Vein endothelial cell (primary cell): ENCODE measurements around the gene PPP4R2. TPM values are rescaled to one million over a fixed set of nuclear protein-coding genes. Genes with fewer than 3 reads are reported as not detected.
A peak's percentile ranks its signal among the peaks of the same experiment; 100 is the strongest.

Experiments
- small RNA-seq: library from RNA; depleted of rRNA; stranded (forward); fragments of <200 nt; gene quantifications from one replicate; pipeline ENCODE3, GENCODE V24; 2012
- total RNA-seq: library from RNA; depleted of rRNA; stranded (reverse); fragments of >200 nt; gene quantifications from 2 replicates; pipeline ENCODE4 v1.2.3, GENCODE V29; 2012

Gene PPP4R2
- total RNA-seq, result 62.1 and 63.0 TPM in 2 replicates

GRCh38 chr3:72996473-72997333, at the start of gene PPP4R2:
Gene PPP4R2, plus strand, starts transcription at chr3:72996811. Its CDS starts 227 bp downstream, at chr3:72997038.

GRCh38 chr3:73061416-73061815, 64.8 kb downstream of the PPP4R2 start, which contains the start of gene EBLN2:
Gene EBLN2, plus strand, starts transcription at chr3:73061659. Its CDS starts 423 bp downstream, at chr3:73062082.

Small RNA genes within 50 kb of the gene (small RNA-seq; reads per million reads assigned to genes)
- gene RNU2-64P (2.9 reads per million, percentile 87 among the genes with 10 or more reads in this experiment), gene RNU6-557P (not detected), gene RNU7-19P (0.08 reads per million)

Other genes with a start within 250 kb of the PPP4R2 start
- 15.7 and 18.2 TPM in 2 replicates for gene SHQ1, start 148.4 kb upstream of the PPP4R2 start, total RNA-seq
- gene GXYLT2, start 108.8 kb upstream of the PPP4R2 start, total RNA-seq, result 1.1 and 2.3 TPM in 2 replicates
- 7.5 and 7.8 TPM in 2 replicates for gene EBLN2, start 64.8 kb downstream of the PPP4R2 start, total RNA-seq